ENCODE results near the gene TPRN. TPM values are rescaled to one million over a fixed set of nuclear protein-coding genes. Genes with fewer than 3 reads are reported as not detected.
A peak's percentile ranks its signal among the peaks of the same experiment; 100 is the strongest.

Gene TPRN
- total RNA-seq, 1 donor from 2014 or later: 2.8 TPM

GRCh38 chr9:137205126-137206069, 4.9 kb upstream of the TPRN start, which contains the start of the genes NDOR1 and TMEM203:
TSS of gene NDOR1 (plus strand) at chr9:137205700. CDS start at chr9:137205778, 78 bp downstream.
TSS of gene TMEM203 (minus strand) at chr9:137205648. CDS start at chr9:137205414, 234 bp downstream.
- intact Hi-C loops (cut with DNase I): loop anchor here (1.0 kb wide), 2 partner anchors 17 to 36 kb away; partner anchors contain the start of genes ANAPC2, SSNA1 and TUBB4B
- Histone ChIP-seq H3K36me3 (no peaks in the 10 kb centered on the region), H3K9me3 (no peaks in the 10 kb centered on the region), H3K4me3 (peak within 1 kb of the TSS; percentile 80 to 100), H3K27me3 (no peaks in the 10 kb centered on the region), H3K27ac (peak within 1 kb of the TSS; percentile 77 to 83), H3K4me1 (peaks cover 25 to 36% of the 10 kb centered on the region in 2 donors)
- DNase-seq (ENCODE audit: low spot score in 2 of 2): peak; percentile 36 to 94
- no peak for TF ChIP-seq CTCF (IDR thresholded peaks at IDR 0.05)

GRCh38 chr9:137204731-137205125, 4.2 kb upstream of the TPRN start:
- intact Hi-C loops (cut with DNase I): loop anchor here (1.0 kb wide), 2 partner anchors 16 to 37 kb away; partner anchors contain the start of genes ANAPC2, SSNA1 and TUBB4B
- no peak for TF ChIP-seq CTCF (IDR thresholded peaks at IDR 0.05)
- H3K27ac ChIP-seq: peak overlapping the region; percentile 77 to 83
- no peaks in the 10 kb centered on the region for H3K9me3 ChIP-seq
- H3K4me1 ChIP-seq: peaks cover 27 to 37% of the 10 kb centered on the region in 2 donors
- no peaks in the 10 kb centered on the region for H3K27me3 ChIP-seq
- H3K4me3 ChIP-seq: peak overlapping the region; percentile 80 to 100
- no peaks in the 10 kb centered on the region for H3K36me3 ChIP-seq
- no peak for DNase-seq (ENCODE audit: low spot score in 2 of 2)

- intact Hi-C loops (cut with DNase I): no loop called here
- Histone ChIP-seq H3K36me3 (no peaks in the 10 kb centered on the region), H3K27me3 (no peaks in the 10 kb centered on the region), H3K4me3 (no peak overlapping the region), H3K4me1 (peaks cover 30 to 52% of the 10 kb centered on the region in 2 donors), H3K27ac (no peak overlapping the region), H3K9me3 (no peaks in the 10 kb centered on the region)
- no peak for TF ChIP-seq CTCF (IDR thresholded peaks at IDR 0.05)
- no peak for DNase-seq (ENCODE audit: low spot score in 2 of 2)
Measured at GRCh38 chr9:137202966-137203365, 2.4 kb upstream of the TPRN start.

DNA sequence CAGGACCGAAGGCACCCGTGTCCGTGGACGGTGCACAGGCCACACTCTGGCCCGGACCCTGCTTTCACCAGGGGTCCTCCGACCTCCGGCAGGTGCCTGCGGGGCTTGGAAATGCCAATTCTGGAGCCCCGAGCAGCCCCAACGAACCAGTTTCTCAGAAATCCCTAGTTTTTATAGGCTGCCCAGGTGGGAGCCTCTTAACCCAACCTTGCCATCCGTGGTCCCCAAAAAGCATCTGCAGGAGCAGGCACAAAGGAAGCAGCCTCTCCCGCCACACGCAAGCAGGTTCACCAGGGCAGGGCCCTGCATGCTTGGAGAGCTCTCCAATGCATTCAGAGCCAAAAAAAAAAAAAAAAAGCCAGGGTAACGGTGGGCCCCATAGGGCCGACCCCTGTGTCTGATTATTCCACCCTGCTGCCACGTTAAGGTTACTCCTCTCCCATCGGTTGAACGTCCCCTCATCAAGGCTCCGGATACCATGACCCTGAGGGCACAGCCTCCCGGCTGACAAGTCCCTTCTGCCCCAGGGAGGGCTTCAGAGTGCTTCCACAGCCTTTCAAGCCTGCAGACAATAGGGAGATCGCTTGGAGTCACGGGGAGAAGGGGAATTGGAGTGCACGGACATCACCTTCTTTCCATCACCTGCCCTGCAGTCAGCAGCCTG, 796 bp upstream of the TPRN start:
- no peak for TF ChIP-seq CTCF (IDR thresholded peaks at IDR 0.05)
- no peak for DNase-seq (ENCODE audit: low spot score in 2 of 2)
- intact Hi-C loops (cut with DNase I): loop anchor here (2.0 kb wide), 1 partner anchor 67 kb away; no protein-coding TSS in a partner anchor
- Histone ChIP-seq H3K9me3 (no peaks in the 10 kb centered on the region), H3K36me3 (no peaks in the 10 kb centered on the region), H3K4me3 (peak overlapping the region; percentile 77 to 80), H3K4me1 (peaks cover 28 to 48% of the 10 kb centered on the region in 2 donors), H3K27me3 (no peaks in the 10 kb centered on the region), H3K27ac (peak overlapping the region; percentile 73 to 75)

GRCh38 chr9:137199411-137200121, 975 bp downstream of the TPRN start:
- DNase-seq (ENCODE audit: low spot score in 2 of 2): no peak
- H3K4me1 ChIP-seq: peaks cover 17 to 41% of the 10 kb centered on the region in 2 donors
- intact Hi-C loops (cut with DNase I): loop anchor here (1.0 to 2.0 kb wide), 5 partner anchors 11 to 408 kb away; partner anchors contain the start of genes ANAPC2, SSNA1 and TMEM141
- no peak for TF ChIP-seq CTCF (IDR thresholded peaks at IDR 0.05)
- no peak overlapping the region for H3K27ac ChIP-seq
- H3K27me3 ChIP-seq: no peaks in the 10 kb centered on the region
- no peaks in the 10 kb centered on the region for H3K36me3 ChIP-seq
- H3K9me3 ChIP-seq: no peaks in the 10 kb centered on the region
- H3K4me3 ChIP-seq: peak overlapping the region; percentile 53 to 73

Measured in ascending aorta (tissue), 2 donors.